GM18867 (cell line): ENCODE data around the gene RAB39A.
"Not testable (repeated sequence)": the region's sequence is repeated elsewhere in the genome, so short reads cannot be mapped to it uniquely, and the experiment has no call there.

ENCODE experiments used
- ATAC-seq: cut with Tn5 transposase; IDR thresholded peaks from one replicate; pipeline ENCODE4 v1.9.1; 2021; ENCODE audit warnings: mild to moderate bottlenecking, moderate library complexity; ENCODE audit not compliant: unreplicated experiment

Gene RAB39A

GRCh38 chr11:107928046-107928766 lies at the start of gene RAB39A:
Gene RAB39A, plus strand, starts transcription at chr11:107928448. Its CDS starts 121 bp downstream, at chr11:107928569.
- ATAC-seq, result peak; percentile 92

- not testable (repeated sequence) for ATAC-seq
These were observed 46.8 kb upstream of the RAB39A start for GRCh38 chr11:107881471-107881870.

DNA sequence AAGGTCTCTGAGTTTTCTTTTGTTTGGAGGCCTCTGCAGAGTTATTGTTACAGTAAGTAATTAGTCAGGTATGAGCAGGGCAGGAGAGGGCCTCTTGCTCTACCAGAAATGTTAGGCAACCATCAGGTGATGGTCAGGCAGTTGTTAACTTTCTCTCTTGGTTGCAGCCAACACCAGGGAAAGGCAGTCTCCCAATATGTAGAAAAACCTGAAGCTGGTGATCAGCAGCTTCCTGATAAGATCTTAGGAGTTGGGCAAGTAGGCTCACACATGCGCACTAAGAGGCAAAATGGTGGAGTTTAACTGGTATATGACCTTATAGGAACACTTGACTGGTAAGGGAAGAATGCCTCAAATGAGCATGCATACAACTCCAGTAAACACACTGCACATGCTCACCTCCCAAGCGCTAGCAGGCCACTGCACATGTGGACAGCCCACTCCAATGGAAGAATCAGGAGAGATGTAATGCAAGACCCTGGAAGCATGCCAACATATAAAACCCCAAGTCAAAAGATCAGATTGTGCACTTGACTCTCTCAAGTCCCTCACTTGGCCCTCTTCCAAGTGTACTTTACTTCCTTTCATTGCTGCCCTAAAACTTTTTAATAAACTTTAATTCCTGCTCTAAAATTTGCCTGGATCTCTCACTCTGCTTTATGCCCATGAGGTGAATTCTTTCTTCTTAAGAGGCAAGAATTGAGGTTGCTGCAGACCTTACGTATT lies 46.0 kb upstream of the RAB39A start:
- ATAC-seq, result no peak

GRCh38 chr11:107898270-107898669 lies 30.0 kb upstream of the RAB39A start:
- ATAC-seq, result peak; percentile 88

DNA sequence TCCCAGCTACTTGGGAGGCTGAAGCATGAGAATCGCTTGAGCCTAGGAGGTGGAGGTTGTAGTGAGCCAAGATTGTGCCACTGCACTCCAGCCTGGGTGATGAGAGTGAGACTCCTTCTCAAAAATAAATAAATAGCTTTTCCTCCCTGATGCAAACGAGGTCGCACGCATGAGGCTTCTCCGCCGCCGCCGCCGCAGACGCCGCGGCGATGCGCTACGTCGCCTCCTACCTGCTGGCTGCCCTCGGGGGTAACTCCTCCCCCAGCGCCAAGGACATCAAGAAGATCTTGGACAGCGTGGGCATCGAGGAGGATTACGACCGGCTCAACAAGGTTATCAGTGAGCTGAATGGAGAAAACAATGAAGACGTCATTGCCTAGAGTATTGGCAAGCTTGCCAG lies 20.0 kb upstream of the RAB39A start:
- ATAC-seq, result no peak

DNA sequence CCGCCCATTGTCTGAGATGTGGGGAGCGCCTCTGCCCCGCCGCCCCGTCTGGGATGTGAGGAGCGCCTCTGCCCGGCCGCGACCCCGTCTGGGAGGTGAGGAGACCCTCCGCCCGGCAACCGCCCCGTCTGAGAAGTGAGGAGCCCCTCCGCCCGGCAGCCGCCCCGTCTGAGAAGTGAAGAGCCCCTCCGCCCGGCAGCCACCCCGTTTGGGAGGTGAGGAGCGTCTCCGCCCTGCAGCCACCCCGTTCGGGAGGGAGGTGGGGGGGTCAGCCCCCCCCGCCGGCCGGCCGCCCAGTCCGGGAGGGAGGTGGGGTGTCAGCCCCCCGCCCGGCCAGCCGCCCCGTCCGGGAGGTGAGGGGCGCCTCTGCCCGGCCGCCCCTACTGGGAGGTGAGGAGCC lies 15.8 kb upstream of the RAB39A start:
- not testable (repeated sequence) for ATAC-seq

DNA sequence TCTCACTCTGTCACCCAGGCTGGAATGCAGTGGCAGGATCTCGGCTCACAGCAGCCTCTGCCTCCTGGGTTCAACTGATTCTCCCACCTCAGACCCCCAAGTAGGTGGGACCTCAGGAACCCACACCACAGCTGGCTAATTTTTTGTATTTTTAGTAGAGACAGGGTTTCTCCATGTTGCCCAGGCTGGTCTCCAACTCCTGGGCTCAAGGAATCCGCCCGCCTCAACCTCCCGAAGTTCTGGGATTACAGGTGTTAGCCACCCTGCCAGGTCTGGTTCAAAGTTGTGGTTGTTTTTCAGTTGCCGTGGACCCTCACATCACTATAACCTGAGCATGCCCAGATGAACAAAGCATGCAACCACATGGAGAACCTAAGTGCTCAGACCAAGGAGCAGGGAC lies 13.0 kb upstream of the RAB39A start:
- no peak for ATAC-seq

DNA sequence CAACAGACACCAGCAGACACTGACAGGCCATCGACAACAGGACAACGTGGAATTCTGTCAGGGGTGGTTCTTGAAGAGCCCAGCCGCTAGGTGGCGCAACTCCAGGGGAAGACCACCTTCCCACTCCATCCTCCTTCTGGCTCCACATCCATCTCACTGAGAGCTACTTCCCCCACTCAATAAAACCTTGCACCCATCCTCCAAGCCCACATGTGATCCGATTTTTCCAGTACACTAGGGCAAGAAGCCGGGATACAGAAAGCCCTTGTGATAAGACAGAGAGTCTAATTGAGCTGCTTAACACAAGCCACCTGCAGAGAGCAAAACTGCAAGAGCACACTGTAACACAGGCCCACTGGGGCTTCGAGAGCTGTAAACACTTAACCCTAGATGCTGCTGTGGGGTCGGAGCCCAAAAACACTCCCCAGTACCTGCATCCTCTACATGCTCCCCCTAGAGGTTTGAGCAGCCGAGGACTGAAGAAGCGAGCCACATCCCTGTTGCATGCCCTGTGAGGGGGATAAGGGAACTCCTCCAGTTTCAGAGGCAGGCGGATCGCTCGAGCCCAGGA lies 11.5 kb upstream of the RAB39A start:
- ATAC-seq, result peak; percentile 65

GRCh38 chr11:107921997-107922396 lies 6.3 kb upstream of the RAB39A start:
- no peak for ATAC-seq

DNA sequence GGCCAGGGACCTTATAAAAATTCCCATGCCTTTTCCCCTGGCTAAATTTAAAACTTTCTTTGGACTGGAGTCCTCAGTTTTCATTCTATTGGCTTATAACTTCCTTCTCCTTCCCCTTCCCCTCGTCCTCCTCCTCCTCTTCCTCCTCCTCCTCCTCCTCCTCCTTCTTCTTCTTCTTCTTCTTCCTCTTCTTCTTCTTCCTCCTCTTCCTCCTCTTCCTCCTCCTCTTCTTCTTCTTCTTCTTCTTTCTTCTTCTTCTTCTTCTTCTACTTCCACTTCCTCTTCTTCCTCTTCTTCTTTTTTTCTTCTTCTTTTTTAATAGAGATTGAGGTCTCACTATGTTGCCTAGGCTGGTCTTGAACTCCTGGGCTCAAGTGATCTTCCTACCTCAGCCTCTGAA lies 4.7 kb upstream of the RAB39A start:
- ATAC-seq, result not testable (repeated sequence)

GRCh38 chr11:107924306-107924705 lies 3.9 kb upstream of the RAB39A start:
- peak; percentile 27 for ATAC-seq

- no peak for ATAC-seq
These were observed 689 bp upstream of the RAB39A start for GRCh38 chr11:107927559-107927958.

DNA sequence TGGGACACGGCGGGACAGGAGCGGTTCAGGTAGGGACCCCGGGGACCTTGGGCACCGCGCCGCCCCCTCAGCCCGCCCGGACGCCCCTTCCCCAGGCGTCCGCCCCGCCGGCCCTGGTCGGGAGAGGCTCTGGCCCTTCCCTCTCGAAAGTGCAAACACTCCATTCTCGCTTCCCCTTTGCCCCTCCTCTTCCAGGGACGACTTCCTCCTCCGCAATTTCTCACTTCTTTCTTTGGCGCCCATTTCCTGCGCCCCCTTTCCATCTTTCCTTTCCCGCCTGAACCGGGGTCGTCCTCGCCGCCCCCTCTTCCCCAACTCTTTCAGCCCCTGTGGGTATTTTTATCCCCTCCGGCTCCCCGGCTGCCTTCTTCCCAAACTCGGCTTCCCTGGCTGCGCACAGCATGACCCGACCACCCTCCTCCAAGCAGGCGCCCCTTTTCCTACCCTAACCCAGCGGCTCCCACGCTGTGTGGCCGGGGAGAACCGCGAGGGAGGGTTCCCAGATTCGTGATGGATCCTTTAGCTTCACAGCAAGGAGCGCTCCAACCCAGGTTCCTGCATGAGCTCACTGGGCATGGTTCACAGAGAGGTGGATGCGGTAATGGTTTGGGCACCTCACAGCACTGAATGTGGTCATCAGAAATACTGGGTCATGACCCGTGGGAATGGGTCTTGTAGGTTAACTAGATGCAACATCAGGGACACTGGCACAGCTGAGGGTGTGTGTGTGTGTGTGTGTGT lies 689 bp downstream of the RAB39A start:
- peak; percentile 11 for ATAC-seq

DNA sequence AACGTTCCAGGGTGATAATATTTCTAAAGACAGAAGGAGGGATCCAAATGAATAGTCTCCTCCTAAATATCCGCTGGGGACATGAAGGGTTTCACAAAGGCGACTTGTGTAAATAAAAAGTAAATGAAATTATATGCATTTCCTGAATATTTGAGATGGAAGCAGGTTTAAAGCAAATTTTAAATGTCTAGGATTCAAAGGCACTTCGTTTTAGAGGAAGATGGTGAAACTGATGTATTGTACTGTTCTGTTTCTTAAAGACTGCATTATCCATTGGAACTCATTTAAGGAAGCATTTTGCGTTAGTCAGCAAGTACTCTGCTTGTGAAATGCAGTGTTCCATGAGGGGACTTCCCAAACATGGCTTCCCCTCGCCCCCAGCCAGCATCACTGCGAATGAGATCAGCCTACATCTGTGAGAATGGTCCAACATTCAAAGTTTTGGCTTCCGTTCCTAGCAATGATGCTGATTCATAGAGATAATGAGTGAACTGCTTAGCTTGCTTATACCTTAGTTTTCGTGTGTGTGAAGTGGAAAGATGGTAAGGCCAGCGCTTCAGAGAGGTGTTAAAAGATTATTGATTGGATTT lies 1.5 kb downstream of the RAB39A start:
- no peak for ATAC-seq

DNA sequence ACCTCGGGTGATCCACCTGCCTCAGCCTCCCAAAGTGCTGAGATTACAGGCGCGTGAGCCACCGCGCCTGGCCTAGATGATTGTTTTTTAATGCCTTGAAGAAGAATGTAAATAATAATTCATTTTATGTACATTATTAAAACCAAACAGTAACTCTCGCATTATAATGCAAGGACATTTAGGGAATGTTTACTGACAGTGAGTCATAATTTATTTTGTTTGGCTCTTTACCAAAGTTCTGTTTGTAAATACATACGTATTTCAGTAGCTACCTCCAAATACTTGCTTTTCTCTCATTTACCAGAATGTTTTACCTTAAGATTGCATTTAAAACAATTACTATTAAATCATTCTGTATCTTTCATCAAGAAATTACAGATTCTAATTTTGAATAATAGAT lies 3.0 kb downstream of the RAB39A start:
- no peak for ATAC-seq

DNA sequence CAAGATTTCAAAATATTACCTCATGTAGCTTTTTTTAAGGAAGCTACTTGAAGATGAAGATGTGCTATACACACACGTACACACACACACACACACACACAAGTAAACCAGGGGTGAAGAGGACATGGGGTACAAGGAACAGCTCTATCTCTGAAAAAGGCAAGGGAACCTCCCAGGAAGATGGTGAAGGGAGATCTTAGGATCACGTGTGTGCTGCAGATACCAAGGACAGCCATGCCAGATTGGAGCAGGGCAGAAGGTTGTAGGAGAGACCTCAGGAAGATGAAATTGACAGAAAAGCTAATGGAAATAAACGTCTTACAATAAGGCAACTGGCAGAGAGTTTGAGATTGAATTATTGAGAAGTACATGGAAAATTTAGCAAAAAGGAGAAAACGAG lies 19.7 kb downstream of the RAB39A start:
- ATAC-seq, result no peak

GRCh38 chr11:107948328-107948727 lies 20.1 kb downstream of the RAB39A start:
- not testable (repeated sequence) for ATAC-seq

DNA sequence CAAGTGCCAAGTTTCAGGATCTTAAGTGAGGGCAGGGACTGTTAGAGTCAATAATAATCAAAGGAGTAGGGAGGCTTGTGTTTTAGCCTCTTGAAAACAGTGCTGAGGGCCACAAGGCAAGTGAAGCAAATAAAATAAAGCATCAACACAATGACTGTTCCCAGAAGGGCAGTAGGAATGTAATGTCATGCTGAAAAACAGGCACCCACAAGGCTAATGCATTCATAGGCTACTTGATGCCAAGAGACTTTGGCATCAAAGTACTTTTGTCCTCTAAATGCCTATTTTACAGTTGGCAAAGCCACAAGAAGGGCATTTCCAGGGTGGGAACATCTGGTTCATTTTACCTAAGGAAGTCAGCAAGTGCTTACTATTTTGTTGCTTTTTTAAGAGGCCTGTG lies 22.9 kb downstream of the RAB39A start:
- no peak for ATAC-seq

DNA sequence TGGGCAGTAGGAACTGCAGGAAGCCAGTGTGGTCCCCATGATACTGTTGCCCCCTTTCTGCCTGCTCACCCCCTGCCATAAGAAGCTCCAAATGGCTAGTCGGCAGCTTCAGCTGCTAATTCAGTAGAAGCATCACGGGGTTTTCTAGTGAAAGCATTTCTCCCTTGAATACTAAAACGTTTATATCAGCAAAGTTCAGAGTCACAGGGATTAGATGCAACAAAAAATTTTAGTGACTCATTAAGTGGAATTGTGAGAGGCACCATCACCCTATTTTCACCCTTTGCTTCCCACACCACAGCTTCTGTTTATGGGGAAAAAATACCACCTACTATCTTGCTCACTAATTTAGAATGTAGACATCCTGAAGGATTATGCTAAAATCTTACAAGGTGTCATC lies 25.2 kb downstream of the RAB39A start:
- no peak for ATAC-seq

DNA sequence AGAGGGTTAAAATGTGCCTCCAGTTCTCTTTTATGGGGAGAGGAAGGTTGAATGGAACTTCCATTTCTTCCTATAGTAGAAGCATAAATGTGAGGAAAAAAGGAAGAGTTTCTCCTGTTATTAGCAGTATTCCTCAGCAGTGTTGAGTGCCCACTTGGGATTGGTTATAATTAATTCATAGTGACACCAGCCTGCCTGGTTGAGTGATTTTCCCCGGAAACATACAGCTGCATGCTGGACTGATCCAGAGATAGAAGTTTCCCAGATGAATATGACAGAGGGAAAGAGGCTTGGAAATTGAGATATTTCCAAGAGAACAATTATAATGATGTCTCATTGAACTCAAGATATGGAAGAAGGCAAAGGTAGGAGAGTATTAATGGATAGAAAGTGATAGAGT lies 28.3 kb downstream of the RAB39A start:
- ATAC-seq, result no peak

DNA sequence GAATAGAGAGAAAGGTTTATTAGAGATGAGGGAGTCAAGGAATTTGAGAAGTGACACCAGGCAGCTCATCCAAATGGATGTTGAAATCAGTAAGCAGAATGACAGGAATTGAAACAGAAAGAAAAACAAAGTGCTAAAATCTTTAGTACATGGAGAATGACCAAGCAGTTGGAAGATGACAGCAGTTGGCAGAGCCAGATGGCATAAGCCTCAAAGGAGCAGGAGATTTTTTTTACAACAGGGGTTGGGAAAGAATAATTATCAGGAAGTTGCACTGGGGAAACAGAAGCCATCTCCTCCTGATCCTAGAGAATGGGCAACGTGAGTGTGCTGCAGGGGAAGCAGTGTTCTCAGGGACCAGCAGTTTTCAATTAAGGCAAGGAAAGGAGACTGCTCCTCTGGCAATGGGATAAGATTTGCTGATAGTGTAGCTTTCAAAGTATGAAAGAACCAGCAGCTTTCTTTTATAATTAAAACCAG lies 28.9 kb downstream of the RAB39A start:
- ATAC-seq, result peak; percentile 73
